AML-193 (cell line): Measurements from ENCODE around the gene FSIP1.

Experiments used
- DNase-seq, 2 experiments: peaks; one replicate each; lab custom pipeline; 2025; lab: John Stamatoyannopoulos, UW

The FSIP1 gene

DNA sequence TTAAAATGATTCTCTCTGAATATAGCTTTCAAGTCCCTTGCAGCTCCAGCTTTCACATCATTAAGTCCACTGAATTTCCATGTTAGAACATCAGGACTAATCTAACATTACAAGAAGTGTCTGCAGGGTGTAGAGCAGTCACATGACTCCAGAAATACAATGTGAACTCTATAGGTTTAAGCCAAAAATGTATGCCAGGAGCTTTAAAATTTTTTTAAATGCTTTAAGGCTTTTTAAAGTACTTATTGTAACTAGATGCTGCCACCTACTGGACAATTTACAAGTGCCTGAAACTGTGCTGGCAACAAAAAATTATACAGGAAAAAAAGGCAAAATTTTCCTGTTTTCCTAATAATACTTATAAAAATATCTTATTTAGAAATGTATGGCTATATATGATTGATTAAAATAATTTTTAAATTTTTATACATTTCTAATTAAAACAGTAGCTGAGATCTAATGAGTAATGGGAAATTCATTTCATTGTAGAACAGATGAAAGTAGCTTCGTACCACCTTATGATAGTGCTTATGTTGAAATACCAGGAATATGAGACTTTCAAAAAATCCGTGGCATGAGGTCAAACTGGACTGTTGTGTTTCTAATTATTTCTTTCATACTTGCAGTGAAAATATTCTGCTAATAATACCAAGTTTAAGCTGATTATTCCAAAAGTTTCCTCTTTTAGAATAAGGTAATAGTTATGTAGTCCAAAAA is 25.7 kb downstream of the FSIP1 start:
- DNase-seq: peak; percentile 58 to 67

DNA sequence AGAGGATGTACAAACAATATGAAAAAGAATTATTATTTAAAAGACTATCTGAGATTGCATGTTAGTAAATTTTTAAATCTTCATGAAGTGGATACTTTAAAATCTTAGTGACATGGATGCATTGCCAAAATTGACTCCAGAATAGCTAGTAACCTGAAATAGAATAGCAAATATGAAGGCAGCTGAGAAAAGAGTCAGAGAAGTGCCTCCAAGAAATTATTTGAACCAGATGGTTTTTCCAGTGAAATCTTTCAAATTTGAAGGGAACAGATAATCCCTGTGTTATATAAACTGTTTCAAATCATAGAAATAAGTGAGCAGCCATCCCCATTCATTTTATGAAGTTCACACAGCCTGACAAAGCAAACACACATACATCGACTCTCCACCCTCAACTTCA is 29.6 kb downstream of the FSIP1 start:
- no peak for DNase-seq

DNA sequence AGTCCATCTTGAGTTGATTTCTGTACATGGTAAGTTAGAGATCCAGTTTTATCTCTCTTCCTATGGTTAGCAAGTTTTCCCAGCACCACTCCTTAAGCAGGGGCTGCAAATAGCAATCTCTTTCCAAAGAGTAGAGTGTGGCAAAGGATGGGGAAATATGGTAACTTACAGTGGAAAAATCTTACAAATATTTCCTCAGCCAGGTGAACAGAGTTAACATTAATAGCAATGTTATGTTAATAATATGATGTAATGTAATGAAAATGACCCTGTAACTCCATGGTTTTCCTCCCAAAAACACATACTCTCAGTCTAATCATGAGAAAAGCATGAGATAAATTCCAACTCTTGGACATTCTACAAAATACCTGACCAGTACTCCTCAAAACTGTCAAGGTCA is 30.4 kb downstream of the FSIP1 start:
- DNase-seq: no peak

- no peak for DNase-seq
Measured at GRCh38 chr15:39748276-39748675, 34.4 kb downstream of the FSIP1 start.

- no peak for DNase-seq
Measured at GRCh38 chr15:39747326-39747725, 35.3 kb downstream of the FSIP1 start.

- no peak for DNase-seq
Measured at GRCh38 chr15:39746714-39747276, 35.8 kb downstream of the FSIP1 start.

GRCh38 chr15:39746176-39746575 is 36.5 kb downstream of the FSIP1 start:
- peak in 1 of 2 experiments; percentile 1 for DNase-seq

- DNase-seq: no peak
Measured at GRCh38 chr15:39745415-39745814, 37.2 kb downstream of the FSIP1 start.

- DNase-seq: no peak
Measured at GRCh38 chr15:39744334-39745103, 38.1 kb downstream of the FSIP1 start.

DNA sequence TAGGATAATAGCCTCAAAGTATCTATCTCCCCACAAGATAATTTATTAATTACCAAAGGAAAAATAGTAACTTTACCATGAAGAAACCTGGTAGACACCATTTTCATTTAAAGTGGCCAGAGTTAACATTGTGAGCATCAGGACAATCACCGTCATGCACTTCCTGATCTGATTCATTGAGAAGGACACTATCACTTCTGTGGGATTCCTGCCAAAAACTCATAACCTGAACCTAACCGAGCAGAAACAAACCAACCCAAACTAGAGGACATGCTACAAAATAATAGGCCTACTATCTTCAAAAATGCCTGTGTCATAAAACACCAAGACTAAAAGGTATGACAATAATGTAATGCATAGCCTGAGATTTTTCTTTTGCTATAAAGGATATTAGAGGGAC is 39.0 kb downstream of the FSIP1 start:
- no peak for DNase-seq

DNA sequence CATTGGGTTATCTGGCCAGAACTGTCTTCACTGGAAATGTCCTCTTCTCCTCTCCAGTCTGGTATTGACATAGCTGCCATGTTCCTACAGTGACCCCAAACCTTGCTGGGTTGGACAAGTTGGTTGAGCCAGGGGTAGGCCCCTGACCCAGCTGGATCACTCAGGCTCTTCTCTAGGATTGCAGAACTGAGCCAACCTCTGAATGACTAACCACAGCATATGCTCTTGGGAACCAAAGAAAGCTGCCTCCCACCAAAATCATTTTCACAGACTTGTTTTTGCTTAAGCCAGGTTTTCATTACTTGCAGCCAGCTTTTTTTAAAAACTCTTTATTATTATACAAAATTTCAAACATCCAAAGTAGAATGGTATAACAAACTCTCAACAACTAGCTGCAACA is 41.4 kb downstream of the FSIP1 start:
- no peak for DNase-seq

DNA sequence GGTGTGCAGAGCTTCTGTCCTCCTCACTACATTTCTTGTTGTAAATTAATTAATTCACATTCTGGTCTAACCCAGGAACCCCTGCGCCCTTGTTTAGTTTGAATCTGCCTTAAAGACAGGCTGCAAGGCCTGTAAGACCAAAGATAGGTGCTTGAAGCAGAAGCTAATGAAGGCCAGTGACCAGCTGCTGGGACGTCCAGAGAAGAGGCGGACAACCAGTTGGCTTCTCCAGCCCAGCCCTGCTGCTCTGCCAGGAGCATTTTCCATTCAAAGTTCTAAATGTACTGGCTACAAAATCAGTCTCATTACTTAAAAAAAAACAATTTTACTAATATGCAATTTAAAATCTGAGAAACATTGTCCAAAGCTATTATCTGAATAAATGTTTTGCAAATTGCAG is 43.6 kb downstream of the FSIP1 start:
- no peak for DNase-seq

GRCh38 chr15:39737196-39737550 is 45.5 kb downstream of the FSIP1 start:
- no peak for DNase-seq

GRCh38 chr15:39736412-39737195 is 46.0 kb downstream of the FSIP1 start:
- no peak for DNase-seq

GRCh38 chr15:39735120-39735717 is 47.4 kb downstream of the FSIP1 start:
- DNase-seq: no peak

- DNase-seq: no peak
Measured at GRCh38 chr15:39731266-39731665, 51.4 kb downstream of the FSIP1 start.

DNA sequence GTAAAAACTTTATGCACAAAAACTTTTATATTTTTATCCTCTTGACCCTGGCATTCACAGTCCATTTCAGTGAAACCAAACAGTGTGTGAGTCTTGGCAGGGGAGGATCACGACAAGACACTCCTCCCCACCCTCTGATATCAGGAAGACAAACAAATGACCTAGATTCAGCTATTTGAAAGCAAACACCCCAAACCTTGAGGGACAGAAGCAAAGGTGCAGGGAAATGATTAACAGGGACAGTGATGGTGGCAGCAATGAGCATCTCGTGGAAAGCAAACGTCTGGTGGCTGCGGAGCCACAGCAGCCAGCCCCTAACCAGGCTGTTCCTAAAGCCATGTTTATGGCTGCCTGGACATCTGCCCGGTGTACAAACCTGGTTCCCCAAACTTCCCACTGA is 52.1 kb downstream of the FSIP1 start:
- DNase-seq: no peak

DNA sequence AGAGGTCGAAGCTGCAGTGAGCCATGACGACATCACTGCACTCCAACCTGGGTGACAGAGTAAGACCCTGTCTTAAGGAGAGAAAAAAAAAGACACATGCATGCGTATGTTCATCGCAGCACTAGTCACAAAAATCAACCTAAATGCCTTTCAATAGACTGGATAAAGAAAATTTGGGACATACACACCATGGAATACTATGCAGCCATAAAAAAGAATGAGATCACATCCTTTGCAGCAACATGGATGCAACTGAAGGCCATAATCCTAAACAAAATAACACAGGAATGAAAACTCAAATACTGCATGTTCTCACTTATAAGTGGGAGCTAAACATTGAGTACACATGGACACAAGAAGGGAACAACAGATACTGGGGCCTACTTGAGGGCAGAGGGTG is 53.1 kb downstream of the FSIP1 start:
- DNase-seq: no peak

DNA sequence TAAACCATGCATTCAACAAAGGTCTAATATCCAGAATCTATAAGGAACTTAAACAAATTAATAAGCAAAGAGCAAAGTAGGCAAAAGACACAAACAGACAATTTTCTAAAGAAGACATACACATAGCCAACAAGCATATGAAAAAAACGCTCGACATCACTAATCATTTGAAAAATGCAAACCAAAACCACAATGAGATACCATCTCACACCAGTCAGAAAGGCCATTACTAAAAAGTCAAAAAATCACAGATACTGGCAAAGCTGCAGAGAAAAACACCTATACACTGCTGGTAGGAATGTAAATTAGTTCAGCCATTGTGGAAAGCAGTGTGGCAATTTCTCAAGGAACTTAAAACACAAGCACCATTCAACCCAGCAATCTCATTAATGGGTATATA is 53.8 kb downstream of the FSIP1 start:
- DNase-seq: no peak

- DNase-seq: no peak
Measured at GRCh38 chr15:39721893-39722292, 60.7 kb downstream of the FSIP1 start.

- DNase-seq: no peak
Measured at GRCh38 chr15:39720621-39721611, 61.7 kb downstream of the FSIP1 start.
